K562 (cell line): ENCODE data around the gene TOX2. TPM values are rescaled to one million over a fixed set of nuclear protein-coding genes. Genes with fewer than 3 reads are reported as not detected.

Experiments
- ATAC-seq: fragments of 200-7000 bp; cut with Tn5 transposase; 3 replicates; pipeline ENCODE4 v1.9.1; 2020; ENCODE audit warnings: moderate library complexity
- BruUV-seq: library from RNA; stranded (reverse); fragments of 400-500 nt; replicated peaks from 2 replicates; lab custom pipeline; 2021; lab: Mats Ljungman, UMichigan
- CTCF ChIA-PET: fragments of 300-600 bp; formaldehyde crosslinking; extraction: SDS; loops from one replicate; lab custom pipeline; 2021; ENCODE audit warnings: low intra/inter-chr PET ratio; lab: Yijun Ruan, JAX
- POLR2A ChIA-PET: fragments of 300-600, 350-650 bp; sonication (Branson Sonifier 250); formaldehyde crosslinking; extraction: SDS; loops from one replicate; lab custom pipeline; 2021; ENCODE audit warnings: antibody characterized with exemption, inconsistent platforms; lab: Yijun Ruan, JAX
- DNase-seq, 4 experiments: peaks; one replicate each; pipeline versions ENCODE4 v3.0.0 to v3.0.0-alpha.2; 2011 to 2018; ENCODE audit warnings: low spot score in 3 of 4, mixed read lengths in 3 of 4; ENCODE audit errors: extremely low read depth in 1 of 4
- FAIRE-seq: peaks from 2 replicates; lab custom pipeline; 2011; peaks lifted over from hg19 to GRCh38; lab: Jason Lieb, UNC
- H2AFZ ChIP-seq: 2 replicates; pipeline ENCODE4 v1.6.0; 2011; ENCODE audit warnings: low read depth, low read length, control low read depth, inconsistent platforms
- H3K27ac ChIP-seq: fragments of 200-600 bp; 3 replicates; pipeline ENCODE4 v1.8.0; 2011; ENCODE audit warnings: low read depth, mild to moderate bottlenecking, control low read depth, inconsistent platforms, low read length, moderate library complexity, mixed read lengths; ENCODE audit errors: extremely low read depth
- H3K27me3 ChIP-seq, 2 experiments: fragments of 300-600 bp in 1 of 2; 2 replicates in 1 of 2; 3 replicates in 1 of 2; pipeline versions ENCODE4 v1.6.0 to v1.8.0; 2011; ENCODE audit warnings: inconsistent platforms in 2 of 2, low read length in 2 of 2, mild to moderate bottlenecking in 1 of 2, mixed read lengths in 1 of 2, moderate library complexity in 1 of 2; ENCODE audit not compliant: control insufficient read depth in 2 of 2, insufficient read depth in 2 of 2
- H3K36me3 ChIP-seq: fragments of 300-600 bp; 3 replicates; pipeline ENCODE4 v1.8.0; 2011; ENCODE audit warnings: mild to moderate bottlenecking, low read length, inconsistent platforms; ENCODE audit not compliant: control insufficient read depth, insufficient read depth
- H3K4me1 ChIP-seq, 2 experiments: fragments of 200-600 bp in 1 of 2; replicated peaks in 1 of 2; 2 replicates in 1 of 2; 3 replicates in 1 of 2; pipeline versions ENCODE4 v1.5.1 to v1.8.0; 2011; ENCODE audit warnings: inconsistent platforms in 2 of 2, low read length in 2 of 2, mild to moderate bottlenecking in 1 of 2, mixed read lengths in 1 of 2, moderate library complexity in 1 of 2; ENCODE audit not compliant: control insufficient read depth in 2 of 2, insufficient read depth in 2 of 2
- H3K4me2 ChIP-seq: 2 replicates; pipeline ENCODE4 v1.6.1; 2011; ENCODE audit warnings: low read length, control low read depth, inconsistent platforms, mixed read lengths; ENCODE audit not compliant: insufficient read depth
- H3K4me3 ChIP-seq: fragments of 200-600 bp; sonication (generic), shearing (Covaris generic); 2 replicates; pipeline ENCODE4 v1.5.1; 2016; ENCODE audit warnings: control low read depth, inconsistent platforms
- H3K79me2 ChIP-seq: fragments of 200-600 bp; 3 replicates; pipeline ENCODE4 v1.8.0; 2011; ENCODE audit warnings: low read length, inconsistent platforms; ENCODE audit not compliant: control insufficient read depth, insufficient read depth
- H3K9ac ChIP-seq, 2 experiments: 2 replicates each; pipeline versions ENCODE4 v1.6.0 to v1.6.1; 2011; ENCODE audit warnings: low read depth in 2 of 2, low read length in 2 of 2, control low read depth in 1 of 2, inconsistent platforms in 1 of 2, mild to moderate bottlenecking in 1 of 2, mixed read lengths in 1 of 2; ENCODE audit not compliant: insufficient read depth in 1 of 2
- H3K9me1 ChIP-seq: one replicate; pipeline ENCODE4 v1.6.0; 2011; ENCODE audit warnings: inconsistent platforms, mild to moderate bottlenecking, low read length, moderate library complexity; ENCODE audit not compliant: control insufficient read depth, insufficient read depth
- H3K9me3 ChIP-seq: replicated peaks from 2 replicates; pipeline ENCODE4 v1.5.1; 2011; ENCODE audit warnings: low read depth, low read length, inconsistent platforms; ENCODE audit not compliant: control insufficient read depth, insufficient read depth
- H4K20me1 ChIP-seq: replicated peaks from 2 replicates; pipeline ENCODE4 v1.6.1; 2011; ENCODE audit warnings: low read length, inconsistent platforms, mixed read lengths; ENCODE audit not compliant: control insufficient read depth, insufficient read depth
- ATF1 ChIP-seq, 2 experiments: fragments of 450-650 bp in 1 of 2; IDR thresholded peaks; 2 replicates each; pipeline ENCODE4 v1.6.1; 2016; ENCODE audit warnings: missing compliant biosample characterization in 1 of 2, missing genetic modification characterization in 1 of 2
- ATF7 ChIP-seq: fragments of 450-650 bp; IDR thresholded peaks from 2 replicates; pipeline ENCODE4 v1.7.1; 2014; ENCODE audit warnings: mild to moderate bottlenecking, moderate library complexity
- DMBX1 ChIP-seq: fragments of 250-450 bp; sonication (Bioruptor Pico); IDR thresholded peaks from 2 replicates; pipeline ENCODE4 v1.8.0; 2022; ENCODE audit warnings: inconsistent platforms, mild to moderate bottlenecking, moderate library complexity, borderline replicate concordance
- EHMT2 ChIP-seq: fragments of 450-650 bp; IDR thresholded peaks from 2 replicates; pipeline ENCODE4 v1.6.1; 2018; ENCODE audit warnings: antibody characterized with exemption
- MED1 ChIP-seq: sonication (generic); formaldehyde crosslinking; IDR thresholded peaks from 2 replicates; pipeline ENCODE4 v1.8.1; 2023; ENCODE audit warnings: missing genetic modification reagents, borderline replicate concordance
- NR3C1 ChIP-seq: sonication (generic); formaldehyde crosslinking; IDR thresholded peaks from 2 replicates; pipeline ENCODE4 v1.8.1; 2022; ENCODE audit warnings: missing genetic modification reagents
- RBM17 ChIP-seq: fragments of 200-400 bp; formaldehyde crosslinking; IDR thresholded peaks from 2 replicates; pipeline ENCODE4 v1.6.1; 2017; ENCODE audit warnings: low read depth, mild to moderate bottlenecking, low read length, borderline replicate concordance
- RFX7 ChIP-seq: fragments of 250-450 bp; sonication (Bioruptor Pico); IDR thresholded peaks from 2 replicates; pipeline ENCODE4 v1.5.1; 2021; ENCODE audit warnings: mild to moderate bottlenecking
- ZBTB17 ChIP-seq: fragments of 450-650 bp; formaldehyde crosslinking; IDR thresholded peaks from 2 replicates; pipeline ENCODE4 v1.4.0; 2020; ENCODE audit warnings: mild to moderate bottlenecking
- WGBS: fragments of 100-300 bp; shearing (Covaris generic); methylation state at CpG from one replicate; pipeline ENCODE4 v1.1.6; 2016; ENCODE audit warnings: low coverage, mixed read lengths; ENCODE audit not compliant: insufficient coverage; ENCODE audit errors: missing lambda C conversion rate; 5-methylcytosine and 5-hydroxymethylcytosine counted together
- in situ Hi-C: fragments of 300-500 bp; cut with MboI; formaldehyde crosslinking; loops from 4 replicates; pipeline ENCODE4 v1.15.0; 2018; ENCODE audit warnings: inconsistent platforms, mixed read lengths
- intact Hi-C: fragments of 100-400 bp; cut with micrococcal nuclease; formaldehyde crosslinking; loops from 2 replicates; pipeline ENCODE4 v1.14.2; 2022
- polyA plus RNA-seq, 8 experiments: library from polyadenylated mRNA; depleted of rRNA in 4 of 8; stranded (reverse) in 5 of 8; unstranded in 3 of 8; fragments of >200 nt; fragmentation: Nextera tagmentation in 2 of 8; fragmentation: Illumina TruSeq in 1 of 8; extraction: Ambion mirVana in 2 of 8; extraction: Trizol in 1 of 8; gene quantifications; 2 replicates each; pipeline versions ENCODE4 v1.2.1 to v1.2.3, GENCODE V29; 2011 to 2014; ENCODE audit warnings: inconsistent platforms in 1 of 8, missing spikeins in 1 of 8
- total RNA-seq, 7 experiments: library from RNA; depleted of rRNA in 6 of 7; stranded (reverse); fragments of >200 nt in 6 of 7; fragmentation: Illumina TruSeq in 2 of 7; extraction: Trizol in 2 of 7; gene quantifications; 2 replicates each; pipeline versions ENCODE4 v1.2.1 to v1.2.3, GENCODE V29; 2011 to 2021; ENCODE audit warnings: low replicate concordance in 1 of 7
- TF ChIP-seq, protein P1 (sequence below), 2 experiments: fragments of 450-650 bp in 1 of 2; sonication (generic) in 1 of 2; formaldehyde crosslinking in 1 of 2; IDR thresholded peaks in 1 of 2; conservative IDR thresholded peaks in 1 of 2; 2 replicates each; pipeline versions ENCODE4 v1.6.1 to v1.8.1; 2016 to 2023; ENCODE audit warnings: mild to moderate bottlenecking in 2 of 2, moderate library complexity in 2 of 2, inconsistent platforms in 1 of 2, missing genetic modification reagents in 1 of 2
- TF ChIP-seq, protein P2 (sequence below): fragments of 250-450 bp; sonication (Bioruptor Pico); IDR thresholded peaks from 2 replicates; pipeline ENCODE4 v1.8.0; 2021; ENCODE audit warnings: moderate library complexity, mild to moderate bottlenecking, inconsistent platforms

The TOX2 gene
- total and polyA plus RNA-seq, 9 of the 15 experiments (the other 6 are each of a cell fraction or from before 2014, with no cell fraction given) = not detected

DNA sequence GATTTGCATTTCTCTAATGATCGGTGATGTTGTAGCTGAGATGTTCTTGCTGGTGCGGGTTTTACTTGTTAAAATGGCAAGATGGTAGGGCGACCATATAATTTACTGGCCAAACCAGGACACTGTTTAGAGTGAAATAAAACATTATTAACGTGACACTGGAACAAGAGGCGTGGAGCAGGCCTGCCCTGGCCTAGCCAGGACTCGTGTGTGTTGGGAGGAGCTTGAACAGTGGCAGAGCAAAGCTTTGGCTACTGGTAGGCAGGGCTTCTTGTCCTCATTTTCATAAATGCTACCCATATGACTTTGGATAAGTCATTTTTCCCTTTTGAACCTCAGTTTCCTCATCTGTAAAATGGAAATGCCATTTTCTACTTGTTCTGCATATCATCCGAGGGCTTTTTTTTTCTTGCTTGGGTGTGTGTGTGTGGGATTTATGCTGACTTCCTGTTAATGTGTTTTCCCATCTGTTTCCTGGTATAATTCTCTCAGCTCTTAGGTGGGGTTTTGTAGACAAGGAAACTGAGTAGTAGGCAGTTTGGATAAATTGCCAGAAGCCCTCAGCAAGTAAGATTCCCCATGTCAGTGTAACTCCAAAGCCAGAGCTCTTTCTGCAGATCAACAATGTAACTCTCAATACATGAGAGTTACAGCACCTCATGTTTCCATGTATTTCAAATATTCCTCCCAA is 81.7 kb downstream of the TOX2 start (continued):
- no peak for TF ChIP-seq RFX7 (CRISPR knock-in tag)
- TF ChIP-seq, all 486 proteins: peak for 0

DNA sequence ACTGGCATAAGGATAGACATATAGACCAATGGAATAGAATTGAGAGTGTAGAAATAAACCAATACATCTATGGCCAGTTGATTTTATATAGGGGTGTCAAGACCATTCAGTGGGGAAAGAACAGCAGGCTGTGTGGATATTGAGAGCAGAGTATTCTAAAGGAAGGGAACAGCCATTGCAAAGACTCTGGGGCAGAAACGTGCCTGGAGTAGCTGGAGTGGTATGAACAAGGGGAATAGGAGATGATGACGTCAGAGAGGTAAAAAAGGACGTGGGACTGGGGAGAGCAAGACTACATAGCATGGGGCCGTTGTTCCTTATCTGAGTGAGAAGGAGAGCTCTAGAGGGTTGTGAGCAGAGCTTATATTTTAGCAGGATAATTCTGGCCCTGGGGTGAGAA is 85.2 kb downstream of the TOX2 start:
- no peak overlapping the region for H2AFZ ChIP-seq
- WGBS = 0% methylated on average over 4 of the region's 4 CpGs
- no peak for DNase-seq
- intact Hi-C loops = no loop called here
- H3K4me3 ChIP-seq = no peak overlapping the region
- ChIA-PET POLR2A (no interaction called here), CTCF (no interaction called here)
- no peak for FAIRE-seq
- no peaks in the 10 kb centered on the region for H3K9me1 ChIP-seq
- no peak overlapping the region for H3K4me2 ChIP-seq
- H3K27me3 ChIP-seq = peaks cover 0 to 5% of the 10 kb centered on the region in 2 experiments; a peak in 1 of 5 replicates
- no peaks in the 10 kb centered on the region for H3K79me2 ChIP-seq
- H3K9ac ChIP-seq = no peak overlapping the region
- no peaks in the 10 kb centered on the region for H3K9me3 ChIP-seq
- in situ Hi-C loops = no loop called here
- H3K27ac ChIP-seq = no peak overlapping the region
- no peaks in the 10 kb centered on the region; the same call in 1 of the 2 replicates for H4K20me1 ChIP-seq
- BruUV-seq = no TSS peak
- ATAC-seq = no peak
- no peaks in the 10 kb centered on the region for H3K4me1 ChIP-seq
- H3K36me3 ChIP-seq = no peaks in the 10 kb centered on the region
- TF ChIP-seq ATF1 (CRISPR knock-in tag; IDR thresholded peaks at IDR 0.05) = no peak
- 0 out of 2 replicates have a peak, but pooled peaks have one; percentile 34 for TF ChIP-seq ATF1 (tag; IDR thresholded peaks at IDR 0.05)
- no peak for TF ChIP-seq RBM17
- TF ChIP-seq, protein P1, sequence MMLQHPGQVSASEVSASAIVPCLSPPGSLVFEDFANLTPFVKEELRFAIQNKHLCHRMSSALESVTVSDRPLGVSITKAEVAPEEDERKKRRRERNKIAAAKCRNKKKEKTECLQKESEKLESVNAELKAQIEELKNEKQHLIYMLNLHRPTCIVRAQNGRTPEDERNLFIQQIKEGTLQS (IDR thresholded peaks at IDR 0.05) = peak; percentile 29; the same call in 1 of the 2 replicates
- TF ChIP-seq, protein P1 (CRISPR knock-in tag; conservative IDR thresholded peaks at IDR 0.05) = no peak
- TF ChIP-seq EHMT2 = no peak
- no peak for TF ChIP-seq NR3C1 (CRISPR knock-in tag)
- peak; percentile 25; the same call in 1 of the 2 replicates for TF ChIP-seq ATF7
- no peak for TF ChIP-seq ZBTB17 (CRISPR knock-in tag)
- TF ChIP-seq DMBX1 (CRISPR knock-in tag) = no peak
- TF ChIP-seq, protein P2, sequence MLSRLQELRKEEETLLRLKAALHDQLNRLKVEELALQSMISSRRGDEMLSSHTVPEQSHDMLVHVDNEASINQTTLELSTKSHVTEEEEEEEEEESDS (CRISPR knock-in tag) = no peak
- TF ChIP-seq MED1 (CRISPR knock-in tag) = no peak
